ENCODE measurements around the gene MYOD1. TPM values are rescaled to one million over a fixed set of nuclear protein-coding genes. Genes with fewer than 3 reads are reported as not detected.

Gene MYOD1
- total and polyA plus RNA-seq, 7 experiments from 2014 or later = not detected

DNA sequence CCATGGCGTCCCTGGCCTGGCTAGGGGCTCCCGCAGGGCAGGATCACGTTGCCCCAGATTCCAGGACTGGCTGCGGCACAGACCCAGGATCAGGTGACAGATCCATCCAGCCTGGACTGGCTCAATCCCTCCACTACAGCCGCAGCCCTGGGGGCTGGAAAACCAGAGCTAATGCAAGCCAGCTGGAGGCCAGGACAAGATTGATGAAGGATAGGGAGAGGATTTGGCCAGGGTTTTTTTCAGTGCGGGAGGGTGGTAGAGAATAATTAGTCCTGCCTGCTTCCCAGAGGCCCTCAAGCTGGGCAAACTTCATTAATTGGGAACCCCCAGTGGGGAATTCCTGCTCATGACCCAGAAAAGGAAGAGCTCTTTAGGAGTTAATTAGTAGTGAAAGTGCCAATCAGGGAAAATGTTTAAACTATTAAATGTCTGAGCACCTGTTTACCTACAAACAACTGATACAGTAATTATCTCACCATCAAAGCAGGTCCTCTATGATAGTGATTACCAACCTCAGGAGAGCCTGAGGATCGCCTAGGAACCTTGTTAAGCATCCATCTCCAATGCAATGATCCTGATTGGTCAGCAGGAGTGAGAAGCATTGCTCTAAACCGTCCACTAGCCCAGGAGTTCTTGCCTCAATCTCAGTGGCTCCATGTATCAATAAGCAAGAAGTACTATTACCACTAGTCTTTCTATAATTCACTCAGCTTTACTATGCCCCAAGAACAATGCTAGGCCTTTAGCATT lies 33.0 kb upstream of the MYOD1 start:
- intact Hi-C loops (cut with micrococcal nuclease) = no loop called here

DNA sequence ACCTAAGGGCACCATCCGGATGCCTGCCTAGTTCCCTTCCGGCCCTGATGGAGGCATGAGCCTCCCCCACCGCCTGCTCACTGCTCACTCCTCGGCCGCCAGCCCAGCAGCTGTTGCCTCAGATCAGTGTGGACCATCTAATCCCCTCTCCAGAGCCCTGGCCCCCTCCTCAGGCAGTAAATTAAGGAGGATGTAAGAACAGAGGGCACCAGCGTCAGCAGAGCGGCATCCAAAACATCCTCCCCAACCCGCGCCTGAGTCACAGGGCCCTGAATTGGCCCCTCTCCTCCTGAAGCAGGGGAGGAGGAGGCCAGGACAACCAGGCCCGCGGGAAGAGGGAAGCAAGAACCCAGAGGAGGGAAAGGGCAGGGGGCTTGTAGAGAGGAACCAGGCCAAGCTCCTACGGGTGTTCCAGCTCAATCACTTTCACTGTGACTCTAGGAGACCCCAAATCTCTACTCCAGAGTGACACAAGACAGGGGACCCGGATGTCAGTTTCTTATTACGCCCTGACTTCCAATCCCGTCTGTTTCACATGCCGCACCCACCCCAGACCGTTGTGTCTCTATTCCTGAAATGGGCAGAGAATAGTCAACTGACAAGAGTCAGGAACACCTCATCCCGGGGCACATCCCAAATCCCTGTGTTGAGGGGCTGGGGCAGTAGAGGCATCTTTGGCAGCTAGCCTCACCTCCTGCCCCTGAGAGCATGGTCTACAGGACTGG lies 31.3 kb upstream of the MYOD1 start:
- no peak overlapping the region for H3K4me3 Mint-ChIP-seq

More for the DNA sequence above, 33.0 kb upstream of the MYOD1 start:
- H3K4me1 Mint-ChIP-seq = no peaks in the 10 kb centered on the region
- ATAC-seq (no peak), DNase-seq (no peak)
- H3K4me1 ChIP-seq (ENCODE audit: control insufficient read depth in 2 of 2, insufficient read depth in 2 of 2, low read length in 2 of 2) = no peaks in the 10 kb centered on the region
- CTCF ChIA-PET = no interaction called here
- H3K27me3 ChIP-seq (ENCODE audit: control insufficient read depth in 2 of 2, insufficient read depth in 2 of 2, low read length in 2 of 2) = no peaks in the 10 kb centered on the region
- H3K36me3 ChIP-seq (ENCODE audit: control insufficient read depth in 2 of 3, insufficient read depth in 3 of 3, low read length in 3 of 3) = no peaks in the 10 kb centered on the region
- no peak overlapping the region for H3K27ac Mint-ChIP-seq
- no peaks in the 10 kb centered on the region for H3K36me3 Mint-ChIP-seq
- H3K27me3 Mint-ChIP-seq = peaks cover 5 to 32% (median 27%) of the 10 kb centered on the region in 5 donors
- H3K9me3 Mint-ChIP-seq = peaks cover 0 to 2% (median 0%) of the 10 kb centered on the region in 11 donors
- no peak overlapping the region for H3K27ac ChIP-seq (ENCODE audit: low read depth, low read length)
- no peaks in the 10 kb centered on the region for H3K9me3 ChIP-seq (ENCODE audit: control insufficient read depth in 2 of 3, low read length in 3 of 3)
- POLR2A ChIA-PET = no interaction called here
- no peak overlapping the region for H3K4me3 ChIP-seq (ENCODE audit: low read length)
- H3K4me3 Mint-ChIP-seq = no peak overlapping the region

DNA sequence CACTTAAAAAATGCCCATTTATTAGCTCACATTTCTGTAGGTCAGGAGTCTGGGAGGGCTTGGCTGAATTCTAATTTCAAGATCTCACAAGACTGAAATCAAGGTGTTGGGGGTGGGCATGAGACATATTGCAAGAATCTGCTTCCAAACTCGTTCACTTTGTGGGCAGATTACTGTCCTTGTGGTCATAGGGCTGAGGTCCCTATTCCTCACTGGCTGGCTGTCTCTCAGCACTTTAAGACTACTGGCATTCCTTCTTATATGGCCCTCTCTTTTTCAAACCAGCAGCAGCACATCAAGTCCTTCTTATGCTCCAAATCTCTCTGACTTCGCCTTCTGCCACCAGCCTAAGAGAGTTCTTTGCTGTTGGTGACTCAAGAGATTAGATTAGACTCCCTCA lies 27.8 kb upstream of the MYOD1 start:
- no peak for ATAC-seq
- Mint-ChIP-seq H3K9me3 (peaks cover 0 to 5% (median 0%) of the 10 kb centered on the region in 11 donors), H3K4me3 (no peak overlapping the region), H3K27me3 (peaks cover 40 to 59% (median 44%) of the 10 kb centered on the region in 5 donors), H3K4me1 (peaks cover 0 to 4% (median 0%) of the 10 kb centered on the region in 7 donors), H3K27ac (no peak overlapping the region), H3K36me3 (no peaks in the 10 kb centered on the region)
- Histone ChIP-seq H3K9me3 (ENCODE audit: control insufficient read depth in 2 of 3, low read length in 3 of 3) (no peaks in the 10 kb centered on the region), H3K4me1 (ENCODE audit: control insufficient read depth in 2 of 2, insufficient read depth in 2 of 2, low read length in 2 of 2) (no peaks in the 10 kb centered on the region), H3K4me3 (ENCODE audit: low read length) (no peak overlapping the region), H3K27me3 (ENCODE audit: control insufficient read depth in 2 of 2, insufficient read depth in 2 of 2, low read length in 2 of 2) (no peaks in the 10 kb centered on the region), H3K27ac (ENCODE audit: low read depth, low read length) (no peak overlapping the region), H3K36me3 (ENCODE audit: control insufficient read depth in 2 of 3, insufficient read depth in 3 of 3, low read length in 3 of 3) (no peaks in the 10 kb centered on the region)
- POLR2A ChIA-PET = no interaction called here
- DNase-seq = no peak
- CTCF ChIA-PET = no interaction called here
- intact Hi-C loops (cut with micrococcal nuclease) = no loop called here

More for the DNA sequence above, 31.3 kb upstream of the MYOD1 start:
- ATAC-seq (no peak), DNase-seq (no peak)
- Histone ChIP-seq H3K9me3 (ENCODE audit: control insufficient read depth in 2 of 3, low read length in 3 of 3) (no peaks in the 10 kb centered on the region), H3K27me3 (ENCODE audit: control insufficient read depth in 2 of 2, insufficient read depth in 2 of 2, low read length in 2 of 2) (no peaks in the 10 kb centered on the region), H3K27ac (ENCODE audit: low read depth, low read length) (no peak overlapping the region), H3K4me3 (ENCODE audit: low read length) (no peak overlapping the region), H3K4me1 (ENCODE audit: control insufficient read depth in 2 of 2, insufficient read depth in 2 of 2, low read length in 2 of 2) (no peaks in the 10 kb centered on the region), H3K36me3 (ENCODE audit: control insufficient read depth in 2 of 3, insufficient read depth in 3 of 3, low read length in 3 of 3) (no peaks in the 10 kb centered on the region)
- POLR2A ChIA-PET = no interaction called here
- intact Hi-C loops (cut with micrococcal nuclease) = no loop called here
- no peaks in the 10 kb centered on the region for H3K36me3 Mint-ChIP-seq
- H3K27ac Mint-ChIP-seq = no peak overlapping the region
- CTCF ChIA-PET = no interaction called here
- peaks cover 15 to 44% (median 24%) of the 10 kb centered on the region in 5 donors for H3K27me3 Mint-ChIP-seq
- H3K9me3 Mint-ChIP-seq = peaks cover 0 to 2% (median 0%) of the 10 kb centered on the region in 11 donors
- H3K4me1 Mint-ChIP-seq = no peaks in the 10 kb centered on the region

DNA sequence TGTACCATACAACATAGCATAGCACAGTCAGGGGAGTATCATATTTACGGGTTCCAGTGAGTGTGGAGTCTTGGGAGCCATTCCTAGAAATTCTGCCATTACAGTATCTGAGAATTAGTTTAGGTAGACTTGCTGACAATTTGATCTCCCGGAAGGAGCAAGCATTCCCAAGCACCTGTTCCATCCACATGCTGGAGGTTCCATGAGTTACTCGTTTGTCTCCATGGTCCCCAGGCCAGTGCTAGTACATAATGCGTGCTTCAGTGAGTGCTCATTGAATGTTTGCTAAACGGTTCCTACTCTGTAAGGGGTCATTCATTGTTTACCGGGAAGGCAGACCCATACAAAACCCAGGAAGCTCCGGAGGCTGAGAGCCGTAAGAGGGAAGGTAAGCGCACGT lies 27.4 kb upstream of the MYOD1 start:
- ChIA-PET POLR2A (no interaction called here), CTCF (no interaction called here)
- ATAC-seq (no peak), DNase-seq (no peak)
- peaks cover 40 to 60% (median 47%) of the 10 kb centered on the region in 5 donors for H3K27me3 Mint-ChIP-seq
- no peaks in the 10 kb centered on the region for H3K36me3 Mint-ChIP-seq
- Histone ChIP-seq H3K36me3 (ENCODE audit: control insufficient read depth in 2 of 3, insufficient read depth in 3 of 3, low read length in 3 of 3) (no peaks in the 10 kb centered on the region), H3K27ac (ENCODE audit: low read depth, low read length) (no peak overlapping the region), H3K4me1 (ENCODE audit: control insufficient read depth in 2 of 2, insufficient read depth in 2 of 2, low read length in 2 of 2) (no peaks in the 10 kb centered on the region), H3K27me3 (ENCODE audit: control insufficient read depth in 2 of 2, insufficient read depth in 2 of 2, low read length in 2 of 2) (no peaks in the 10 kb centered on the region), H3K4me3 (ENCODE audit: low read length) (no peak overlapping the region), H3K9me3 (ENCODE audit: control insufficient read depth in 2 of 3, low read length in 3 of 3) (no peaks in the 10 kb centered on the region)
- H3K9me3 Mint-ChIP-seq = peaks cover 0 to 3% (median 0%) of the 10 kb centered on the region in 11 donors
- H3K27ac Mint-ChIP-seq = no peak overlapping the region
- intact Hi-C loops (cut with micrococcal nuclease) = no loop called here
- peaks cover 0 to 4% (median 0%) of the 10 kb centered on the region in 7 donors for H3K4me1 Mint-ChIP-seq
- H3K4me3 Mint-ChIP-seq = no peak overlapping the region

DNA sequence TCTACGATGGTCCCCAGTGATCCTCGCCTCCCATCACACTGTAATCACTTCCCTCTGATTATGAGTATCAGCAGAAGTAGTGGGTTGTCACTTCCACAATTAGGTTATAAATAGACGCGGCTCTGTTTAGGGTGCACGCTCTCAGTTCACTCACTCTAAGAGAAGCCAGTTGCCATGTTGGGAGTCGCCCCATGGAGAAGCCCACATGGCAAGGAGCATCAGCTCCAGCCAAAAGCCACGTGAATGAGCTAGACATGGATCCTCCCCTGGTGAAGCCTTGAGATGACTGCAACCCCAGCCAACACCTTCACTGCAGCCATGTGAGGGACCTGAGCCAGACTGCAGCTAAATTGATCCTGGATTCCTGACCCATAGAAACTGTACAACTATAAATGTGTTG lies 26.4 kb upstream of the MYOD1 start:
- H3K4me3 Mint-ChIP-seq = no peak overlapping the region
- POLR2A ChIA-PET = no interaction called here
- Histone ChIP-seq H3K36me3 (ENCODE audit: control insufficient read depth in 2 of 3, insufficient read depth in 3 of 3, low read length in 3 of 3) (no peaks in the 10 kb centered on the region), H3K9me3 (ENCODE audit: control insufficient read depth in 2 of 3, low read length in 3 of 3) (no peaks in the 10 kb centered on the region), H3K27ac (ENCODE audit: low read depth, low read length) (no peak overlapping the region), H3K4me3 (ENCODE audit: low read length) (no peak overlapping the region), H3K4me1 (ENCODE audit: control insufficient read depth in 2 of 2, insufficient read depth in 2 of 2, low read length in 2 of 2) (no peaks in the 10 kb centered on the region), H3K27me3 (ENCODE audit: control insufficient read depth in 2 of 2, insufficient read depth in 2 of 2, low read length in 2 of 2) (no peaks in the 10 kb centered on the region)
- peaks cover 0 to 3% (median 0%) of the 10 kb centered on the region in 11 donors for H3K9me3 Mint-ChIP-seq
- CTCF ChIA-PET = no interaction called here
- H3K27me3 Mint-ChIP-seq = peaks cover 45 to 60% (median 49%) of the 10 kb centered on the region in 5 donors
- DNase-seq = no peak
- intact Hi-C loops (cut with micrococcal nuclease) = no loop called here
- H3K36me3 Mint-ChIP-seq = no peaks in the 10 kb centered on the region
- no peak overlapping the region for H3K27ac Mint-ChIP-seq
- H3K4me1 Mint-ChIP-seq = peaks cover 0 to 4% (median 0%) of the 10 kb centered on the region in 7 donors
- no peak for ATAC-seq

DNA sequence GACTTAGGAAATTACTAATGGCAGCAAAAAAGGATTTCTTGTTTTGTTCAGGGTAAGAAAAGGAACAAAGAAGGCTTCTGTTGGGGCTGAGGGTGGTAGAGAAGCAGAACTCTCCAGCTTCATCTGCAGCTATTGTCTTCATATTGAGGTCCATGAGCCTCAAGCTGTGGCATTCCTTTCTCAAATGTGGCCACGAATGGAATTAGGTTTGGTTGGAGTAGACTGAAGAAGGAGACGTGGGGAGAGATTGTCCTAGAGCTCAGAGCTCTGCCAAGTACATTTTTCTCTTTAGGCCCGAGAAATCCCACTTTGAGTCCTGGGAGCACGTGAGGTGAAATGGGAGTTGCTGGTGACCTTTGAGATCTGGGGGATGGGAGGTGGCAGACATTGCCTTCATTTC lies 25.8 kb upstream of the MYOD1 start:
- Mint-ChIP-seq H3K27me3 (peaks cover 48 to 66% (median 54%) of the 10 kb centered on the region in 5 donors), H3K27ac (no peak overlapping the region), H3K9me3 (peaks cover 0 to 3% (median 0%) of the 10 kb centered on the region in 11 donors), H3K36me3 (no peaks in the 10 kb centered on the region), H3K4me1 (peaks cover 0 to 4% (median 0%) of the 10 kb centered on the region in 7 donors), H3K4me3 (no peak overlapping the region)
- ChIA-PET POLR2A (no interaction called here), CTCF (no interaction called here)
- H3K4me1 ChIP-seq (ENCODE audit: control insufficient read depth in 2 of 2, insufficient read depth in 2 of 2, low read length in 2 of 2) = no peaks in the 10 kb centered on the region
- intact Hi-C loops (cut with micrococcal nuclease) = no loop called here
- DNase-seq = no peak
- ATAC-seq = no peak
- no peaks in the 10 kb centered on the region for H3K9me3 ChIP-seq (ENCODE audit: control insufficient read depth in 2 of 3, low read length in 3 of 3)
- no peak overlapping the region for H3K4me3 ChIP-seq (ENCODE audit: low read length)
- H3K36me3 ChIP-seq (ENCODE audit: control insufficient read depth in 2 of 3, insufficient read depth in 3 of 3, low read length in 3 of 3) = no peaks in the 10 kb centered on the region
- no peaks in the 10 kb centered on the region for H3K27me3 ChIP-seq (ENCODE audit: control insufficient read depth in 2 of 2, insufficient read depth in 2 of 2, low read length in 2 of 2)
- H3K27ac ChIP-seq (ENCODE audit: low read depth, low read length) = no peak overlapping the region
